T-helper 22 cell (primary cell): Measurements from ENCODE around the gene LOC128125822.
"Not testable (repeated sequence)": the region's sequence is repeated elsewhere in the genome, so short reads cannot be mapped to it uniquely, and the experiment has no call there.

Experiments
- DNase-seq: peaks from one replicate; pipeline ENCODE4 v3.0.0-alpha.2; 2020; ENCODE audit warnings: low read depth

LOC128125822 gene

GRCh38 chr6:63582579-63583231 lies 10.4 kb downstream of the LOC128125822 start:
- no peak for DNase-seq

GRCh38 chr6:63584125-63584514 lies 11.8 kb downstream of the LOC128125822 start:
- no peak for DNase-seq

- no peak for DNase-seq
These were observed 12.3 kb downstream of the LOC128125822 start for GRCh38 chr6:63584566-63584965.

GRCh38 chr6:63585652-63586051 lies 13.4 kb downstream of the LOC128125822 start:
- not testable (repeated sequence) for DNase-seq

- no peak for DNase-seq
These were observed 17.7 kb downstream of the LOC128125822 start for GRCh38 chr6:63589952-63590411.

GRCh38 chr6:63592886-63593285 lies 20.6 kb downstream of the LOC128125822 start:
- no peak for DNase-seq

GRCh38 chr6:63597141-63598048 lies 25.1 kb downstream of the LOC128125822 start:
- DNase-seq: no peak

GRCh38 chr6:63598049-63599036 lies 26.1 kb downstream of the LOC128125822 start:
- DNase-seq: peak; percentile 50

GRCh38 chr6:63599243-63599642 lies 27.0 kb downstream of the LOC128125822 start:
- DNase-seq: no peak

GRCh38 chr6:63600136-63600535 lies 27.9 kb downstream of the LOC128125822 start:
- no peak for DNase-seq

GRCh38 chr6:63609231-63609630 lies 37.0 kb downstream of the LOC128125822 start:
- no peak for DNase-seq

GRCh38 chr6:63610944-63611343 lies 38.7 kb downstream of the LOC128125822 start:
- no peak for DNase-seq

GRCh38 chr6:63611560-63611959 lies 39.3 kb downstream of the LOC128125822 start:
- DNase-seq: no peak

- DNase-seq: no peak
These were observed 43.3 kb downstream of the LOC128125822 start for GRCh38 chr6:63615590-63615989.
